Neutrophil (primary cell): Measurements from ENCODE around the gene ALG3.

Experiments
- H3K27ac ChIP-seq: fragments of 200-600 bp; sonication (generic); 2 replicates; pipeline ENCODE4 v1.5.1; 2016; ENCODE audit warnings: mild to moderate bottlenecking, moderate library complexity
- H3K27me3 ChIP-seq: fragments of 200-600 bp; sonication (generic); 2 replicates; pipeline ENCODE4 v1.6.0; 2016; ENCODE audit warnings: mild to moderate bottlenecking
- H3K36me3 ChIP-seq: fragments of 200-600 bp; sonication (generic); 2 replicates; pipeline ENCODE4 v1.5.1; 2017
- H3K4me1 ChIP-seq, 2 experiments: fragments of 200-600 bp in 1 of 2; sonication (generic) in 1 of 2; 1 replicate in 1 of 2; 2 replicates in 1 of 2; pipeline versions ENCODE4 v1.5.1 to v1.6.1; 2013 to 2016; ENCODE audit warnings: low read depth in 1 of 2, low read length in 1 of 2, mild to moderate bottlenecking in 1 of 2, moderate library complexity in 1 of 2; ENCODE audit not compliant: control insufficient read depth in 1 of 2, insufficient read depth in 1 of 2
- H3K4me3 ChIP-seq, 2 experiments: fragments of 200-600 bp in 1 of 2; sonication (generic) in 1 of 2; 1 replicate in 1 of 2; 2 replicates in 1 of 2; pipeline ENCODE4 v1.5.1; 2013 to 2016; ENCODE audit warnings: low read depth in 1 of 2, low read length in 1 of 2, mild to moderate bottlenecking in 1 of 2, moderate library complexity in 1 of 2
- H3K9me3 ChIP-seq: fragments of 200-600 bp; sonication (generic); 2 replicates; pipeline ENCODE4 v1.5.1; 2016
- TF ChIP-seq, protein P1 (sequence below): fragments of 200-600 bp; sonication (generic); IDR thresholded peaks from 2 replicates; pipeline ENCODE4 v1.5.1; 2016; ENCODE audit warnings: antibody characterized with exemption

ALG3 gene

DNA sequence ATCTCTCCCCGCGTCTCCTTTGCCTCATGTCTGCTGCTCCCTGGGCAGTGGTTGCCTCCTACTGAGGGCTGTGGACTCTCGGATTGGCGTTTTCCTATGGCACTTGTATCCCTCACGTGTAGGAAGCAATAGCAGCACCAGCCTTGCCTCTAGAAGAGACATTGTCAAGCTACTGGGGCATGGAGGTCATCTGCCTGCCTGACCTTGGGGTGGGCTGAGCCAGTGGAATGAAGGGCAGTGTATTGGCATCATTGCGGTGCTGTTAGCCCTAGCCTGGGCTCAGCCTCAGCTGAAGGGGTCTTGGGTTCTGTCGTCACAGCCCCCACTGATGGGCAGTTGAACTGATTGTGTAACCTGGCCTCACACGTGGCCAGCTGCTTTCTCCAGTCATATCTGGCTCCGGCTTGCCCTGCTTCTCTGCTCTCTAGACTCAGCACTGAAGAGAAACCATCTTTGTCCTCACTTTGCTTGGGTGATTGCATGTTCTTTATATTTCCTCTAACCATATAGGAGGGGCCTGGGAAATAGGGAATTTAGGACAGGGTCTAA lies 54.7 kb downstream of the ALG3 start:
- no peaks in the 10 kb centered on the region for H3K4me1 ChIP-seq
- H3K9me3 ChIP-seq: no peaks in the 10 kb centered on the region
- H3K27me3 ChIP-seq: no peaks in the 10 kb centered on the region
- peaks cover 76% of the 10 kb centered on the region for H3K36me3 ChIP-seq
- TF ChIP-seq, protein P1, sequence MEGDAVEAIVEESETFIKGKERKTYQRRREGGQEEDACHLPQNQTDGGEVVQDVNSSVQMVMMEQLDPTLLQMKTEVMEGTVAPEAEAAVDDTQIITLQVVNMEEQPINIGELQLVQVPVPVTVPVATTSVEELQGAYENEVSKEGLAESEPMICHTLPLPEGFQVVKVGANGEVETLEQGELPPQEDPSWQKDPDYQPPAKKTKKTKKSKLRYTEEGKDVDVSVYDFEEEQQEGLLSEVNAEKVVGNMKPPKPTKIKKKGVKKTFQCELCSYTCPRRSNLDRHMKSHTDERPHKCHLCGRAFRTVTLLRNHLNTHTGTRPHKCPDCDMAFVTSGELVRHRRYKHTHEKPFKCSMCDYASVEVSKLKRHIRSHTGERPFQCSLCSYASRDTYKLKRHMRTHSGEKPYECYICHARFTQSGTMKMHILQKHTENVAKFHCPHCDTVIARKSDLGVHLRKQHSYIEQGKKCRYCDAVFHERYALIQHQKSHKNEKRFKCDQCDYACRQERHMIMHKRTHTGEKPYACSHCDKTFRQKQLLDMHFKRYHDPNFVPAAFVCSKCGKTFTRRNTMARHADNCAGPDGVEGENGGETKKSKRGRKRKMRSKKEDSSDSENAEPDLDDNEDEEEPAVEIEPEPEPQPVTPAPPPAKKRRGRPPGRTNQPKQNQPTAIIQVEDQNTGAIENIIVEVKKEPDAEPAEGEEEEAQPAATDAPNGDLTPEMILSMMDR: no peak
- H3K27ac ChIP-seq: no peak overlapping the region
- H3K4me3 ChIP-seq: no peak overlapping the region

DNA sequence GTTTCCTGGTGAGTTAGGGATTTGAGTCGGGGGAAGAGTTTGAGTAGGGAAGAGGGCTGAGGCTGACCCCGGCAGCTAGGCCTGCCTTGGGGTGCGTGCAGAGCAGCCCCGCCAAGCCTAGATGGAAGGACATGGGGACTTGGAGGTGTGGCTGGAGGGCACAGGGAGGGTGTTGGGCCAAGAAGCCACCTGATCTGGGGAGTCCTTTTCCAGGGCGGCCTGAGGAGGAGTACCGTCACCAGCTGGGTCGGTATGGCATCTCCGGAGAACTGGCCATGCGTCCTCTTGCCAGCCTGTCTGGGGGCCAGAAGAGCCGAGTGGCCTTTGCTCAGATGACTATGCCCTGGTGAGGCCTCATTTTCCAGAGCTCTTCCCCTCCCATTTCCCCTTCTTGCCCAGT lies 55.9 kb downstream of the ALG3 start:
- peaks cover 88% of the 10 kb centered on the region for H3K36me3 ChIP-seq
- no peak overlapping the region for H3K4me3 ChIP-seq
- no peak overlapping the region for H3K27ac ChIP-seq
- no peaks in the 10 kb centered on the region for H3K4me1 ChIP-seq
- H3K27me3 ChIP-seq: no peaks in the 10 kb centered on the region
- H3K9me3 ChIP-seq: no peaks in the 10 kb centered on the region
- TF ChIP-seq, protein P1: no peak
